A549 (cell line): ENCODE measurements around the gene RABGAP1L. TPM values are rescaled to one million over a fixed set of nuclear protein-coding genes. Genes with fewer than 3 reads are reported as not detected.
A peak's percentile ranks its signal among the peaks of the same experiment; 100 is the strongest.

Experiments
- ATAC-seq, 2 experiments: fragments of 200-7000 bp in 1 of 2; fragments of >200 bp in 1 of 2; cut with Nextera tagmentation in 1 of 2; cut with Tn5 transposase in 1 of 2; 3 replicates each; pipeline versions ENCODE4 v1.8.0 to v1.9.1; 2018 to 2020; ENCODE audit warnings: mild to moderate bottlenecking in 1 of 2, moderate library complexity in 1 of 2
- CTCF ChIA-PET: fragments of 300-600 bp; sonication (Branson Sonifier 250); formaldehyde crosslinking; extraction: SDS; loops from one replicate; lab custom pipeline; 2021; ENCODE audit warnings: antibody characterized with exemption, inconsistent platforms; lab: Yijun Ruan, JAX
- POLR2A ChIA-PET: fragments of 350-600 bp; formaldehyde crosslinking; extraction: SDS; loops from one replicate; lab custom pipeline; 2021; ENCODE audit warnings: antibody characterized with exemption, inconsistent platforms; lab: Yijun Ruan, JAX
- DNase-seq, 2 experiments: peaks; one replicate each; pipeline versions ENCODE4 v3.0.0 to v3.0.0-alpha.2; 2011 to 2016; ENCODE audit warnings: low read depth in 1 of 2, low spot score in 1 of 2
- FAIRE-seq: peaks from 2 replicates; lab custom pipeline; 2011; peaks lifted over from hg19 to GRCh38; lab: Jason Lieb, UNC
- H3K27ac ChIP-seq, 2 experiments: fragments of >200 bp; sonication (Bioruptor Twin); formaldehyde crosslinking; 3 replicates each; pipeline ENCODE4 v1.5.1; 2016 to 2017
- H3K4me1 ChIP-seq: fragments of >200 bp; sonication (Bioruptor Twin); formaldehyde crosslinking; 3 replicates; pipeline ENCODE4 v1.6.1; 2016
- H3K4me2 ChIP-seq: fragments of >200 bp; sonication (Bioruptor Twin); formaldehyde crosslinking; 3 replicates; pipeline ENCODE4 v1.6.1; 2016
- H3K4me3 ChIP-seq: fragments of >200 bp; sonication (Bioruptor Twin); formaldehyde crosslinking; 3 replicates; pipeline ENCODE4 v1.5.1; 2016
- H3K9me3 ChIP-seq: fragments of >200 bp; sonication (Bioruptor Twin); formaldehyde crosslinking; 3 replicates; pipeline ENCODE4 v1.6.1; 2016
- ATOH8 ChIP-seq: fragments of 250-450 bp; sonication (Bioruptor Pico); IDR thresholded peaks from 2 replicates; pipeline ENCODE4 v1.5.0; 2020; ENCODE audit warnings: low read depth, mild to moderate bottlenecking, moderate library complexity
- BHLHE40 ChIP-seq: IDR thresholded peaks from 2 replicates; pipeline ENCODE4 v1.6.1; 2012; ENCODE audit warnings: low read depth, low read length, inconsistent platforms
- CBX2 ChIP-seq: fragments of 200-600 bp; sonication (generic); IDR thresholded peaks from 2 replicates; pipeline ENCODE4 v1.6.1; 2016; ENCODE audit warnings: low read depth, mild to moderate bottlenecking, borderline replicate concordance
- CBX8 ChIP-seq: fragments of 200-600 bp; sonication (generic); IDR thresholded peaks from 2 replicates; pipeline ENCODE4 v1.6.1; 2016
- CHD2 ChIP-seq: fragments of 150-350 bp; IDR thresholded peaks from 2 replicates; pipeline ENCODE4 v1.6.1; 2014; ENCODE audit warnings: low read length; ENCODE audit not compliant: partially characterized antibody
- E2F6 ChIP-seq: IDR thresholded peaks from 2 replicates; pipeline ENCODE4 v1.6.1; 2012; ENCODE audit warnings: low read depth, borderline replicate concordance
- ESRRA ChIP-seq: fragments of 150-350 bp; IDR thresholded peaks from 2 replicates; pipeline ENCODE4 v1.6.1; 2014; ENCODE audit warnings: mild to moderate bottlenecking, low read length, borderline replicate concordance
- FOSB ChIP-seq: fragments of 250-450 bp; sonication (Bioruptor Pico); IDR thresholded peaks from 2 replicates; pipeline ENCODE4 v1.5.0; 2020; ENCODE audit warnings: mild to moderate bottlenecking, moderate library complexity
- GATA3 ChIP-seq: IDR thresholded peaks from 2 replicates; pipeline ENCODE4 v1.6.1; 2012; ENCODE audit warnings: borderline replicate concordance
- HDAC2 ChIP-seq: fragments of 200-600 bp; sonication (generic); IDR thresholded peaks from 2 replicates; pipeline ENCODE4 v1.6.1; 2016
- HOXB5 ChIP-seq: fragments of 250-450 bp; sonication (Bioruptor Pico); IDR thresholded peaks from 2 replicates; pipeline ENCODE4 v1.5.0; 2020; ENCODE audit warnings: mild to moderate bottlenecking, moderate library complexity
- JUN ChIP-seq, 2 experiments: fragments of >200 bp; sonication (Bioruptor Twin); formaldehyde crosslinking; IDR thresholded peaks; 2 replicates in 1 of 2; 3 replicates in 1 of 2; pipeline ENCODE4 v1.6.1; 2016 to 2017
- MAFK ChIP-seq: fragments of 450-650 bp; IDR thresholded peaks from 2 replicates; pipeline ENCODE4 v1.6.1; 2014; ENCODE audit not compliant: partially characterized antibody
- MAX ChIP-seq: IDR thresholded peaks from 2 replicates; pipeline ENCODE4 v1.6.1; 2012
- MAZ ChIP-seq: fragments of 150-350 bp; IDR thresholded peaks from 2 replicates; pipeline ENCODE4 v1.6.1; 2014; ENCODE audit warnings: antibody characterized with exemption, low read depth, low read length, borderline replicate concordance
- MYC ChIP-seq: IDR thresholded peaks from 2 replicates; pipeline ENCODE4 v1.6.1; 2012; ENCODE audit warnings: mild to moderate bottlenecking, inconsistent platforms, low read length, improper control_type of control experiment, borderline replicate concordance
- NPAS2 ChIP-seq: fragments of 250-450 bp; sonication (Bioruptor Pico); IDR thresholded peaks from 2 replicates; pipeline ENCODE4 v1.8.0; 2022; ENCODE audit warnings: mild to moderate bottlenecking, moderate library complexity, borderline replicate concordance
- RAD21 ChIP-seq, 2 experiments: fragments of >200 bp in 1 of 2; sonication (Bioruptor Twin) in 1 of 2; formaldehyde crosslinking in 1 of 2; IDR thresholded peaks in 1 of 2; conservative IDR thresholded peaks in 1 of 2; 2 replicates in 1 of 2; 3 replicates in 1 of 2; pipeline ENCODE4 v1.6.1; 2012 to 2018; ENCODE audit warnings: inconsistent platforms in 1 of 2
- RARB ChIP-seq: fragments of 250-450 bp; sonication (Bioruptor Pico); IDR thresholded peaks from 2 replicates; pipeline ENCODE4 v1.8.0; 2021; ENCODE audit warnings: mild to moderate bottlenecking, moderate library complexity
- RFX5 ChIP-seq: fragments of 450-650 bp; IDR thresholded peaks from 2 replicates; pipeline ENCODE4 v1.7.1; 2014; ENCODE audit warnings: antibody characterized with exemption, mild to moderate bottlenecking, moderate library complexity
- SREBF2 ChIP-seq: fragments of 450-650 bp; IDR thresholded peaks from 2 replicates; pipeline ENCODE4 v1.6.1; 2014; ENCODE audit warnings: mild to moderate bottlenecking, moderate library complexity
- TFCP2L1 ChIP-seq: fragments of 250-450 bp; sonication (Bioruptor Pico); IDR thresholded peaks from 2 replicates; pipeline ENCODE4 v1.5.0; 2021; ENCODE audit warnings: mild to moderate bottlenecking
- TP53 ChIP-seq: fragments of 250-450 bp; sonication (Bioruptor Pico); IDR thresholded peaks from 2 replicates; pipeline ENCODE4 v1.5.0; 2021; ENCODE audit warnings: mild to moderate bottlenecking, moderate library complexity
- ZC3H11A ChIP-seq: fragments of 450-650 bp; IDR thresholded peaks from 2 replicates; pipeline ENCODE4 v1.6.1; 2014; ENCODE audit warnings: antibody characterized with exemption, mild to moderate bottlenecking
- ZFP36 ChIP-seq: fragments of 450-650 bp; IDR thresholded peaks from 2 replicates; pipeline ENCODE4 v1.6.1; 2014; ENCODE audit warnings: borderline replicate concordance; ENCODE audit not compliant: partially characterized antibody
- ZSCAN20 ChIP-seq: fragments of 250-450 bp; sonication (Bioruptor Pico); IDR thresholded peaks from 2 replicates; pipeline ENCODE4 v1.8.0; 2022; ENCODE audit warnings: mild to moderate bottlenecking, moderate library complexity
- WGBS: methylation state at CpG from one replicate; pipeline ENCODE4 v1.1.6; 2017; ENCODE audit errors: missing lambda C conversion rate; 5-methylcytosine and 5-hydroxymethylcytosine counted together
- polyA plus RNA-seq, 4 experiments: library from polyadenylated mRNA; depleted of rRNA in 3 of 4; stranded (reverse); fragments of >200 nt; fragmentation: RNase III in 1 of 4; extraction: RNeasy Plus Mini Kit Qiagen cat#74134 plus additional on column Dnase treatment in 1 of 4; gene quantifications; 2 replicates in 3 of 4; 3 replicates in 1 of 4; pipeline ENCODE4 v1.2.3, GENCODE V29; 2011 to 2017

The RABGAP1L gene
- polyA plus RNA-seq, 2 of the 4 experiments (the other 2 are of a cell fraction), result 8.2 to 18.6 TPM

- 79% methylated on average over 1 of the region's 1 CpG for WGBS
- peaks cover 4% of the 10 kb centered on the region; the same call in 1 of the 3 replicates for H3K9me3 ChIP-seq
- ChIA-PET CTCF (interaction anchor here (0.8 to 4.2 kb wide), 2 partner anchors 458 to 462 kb away, joined by 3 to 17 read pairs; no protein-coding TSS in a partner anchor), POLR2A (no interaction called here)
- H3K4me1 ChIP-seq, result no peaks in the 10 kb centered on the region
- no peak overlapping the region for H3K27ac ChIP-seq
- H3K4me2 ChIP-seq, result no peak overlapping the region
- FAIRE-seq, result no peak
- ATAC-seq, result no peak
- DNase-seq, result no peak
- no peak for TF ChIP-seq FOSB (CRISPR knock-in tag)
- no peak for TF ChIP-seq HOXB5 (CRISPR knock-in tag)
- TF ChIP-seq RAD21 (conservative IDR thresholded peaks at IDR 0.05 in 1 of 2, IDR thresholded peaks at IDR 0.05 in 1 of 2), result no peak
- TF ChIP-seq RFX5, result no peak
- no peak for TF ChIP-seq CBX8
- no peak for TF ChIP-seq RARB (CRISPR knock-in tag)
- no peak for TF ChIP-seq MAFK
- TF ChIP-seq CBX2, result no peak
- no peak for TF ChIP-seq ESRRA
- no peak for TF ChIP-seq GATA3
- TF ChIP-seq TP53 (CRISPR knock-in tag), result no peak
- no peak for TF ChIP-seq ATOH8
- no peak for TF ChIP-seq NPAS2 (CRISPR knock-in tag)
- no peak overlapping the region for H3K4me3 ChIP-seq
Observed at GRCh38 chr1:174720618-174721017, 561.3 kb downstream of the RABGAP1L start.

GRCh38 chr1:174721246-174721645, 561.9 kb downstream of the RABGAP1L start:
- no peak overlapping the region for H3K27ac ChIP-seq
- no peak overlapping the region for H3K4me2 ChIP-seq
- ChIA-PET CTCF (no interaction called here), POLR2A (no interaction called here)
- no peaks in the 10 kb centered on the region for H3K4me1 ChIP-seq
- 72% methylated on average over 2 of the region's 2 CpGs for WGBS
- H3K9me3 ChIP-seq, result peaks cover 4% of the 10 kb centered on the region; the same call in 1 of the 3 replicates
- TF ChIP-seq CHD2 (no peak), MAZ (no peak), RFX5 (no peak), MAX (no peak), E2F6 (no peak), ZSCAN20 (no peak), JUN (IDR thresholded peaks at IDR 0.05) (no peak), ZFP36 (no peak), BHLHE40 (no peak), SREBF2 (no peak), MYC (no peak), HDAC2 (no peak), ZC3H11A (no peak)
- H3K4me3 ChIP-seq, result no peak overlapping the region
- DNase-seq (no peak), FAIRE-seq (no peak), ATAC-seq (no peak)

- CTCF ChIA-PET, result interaction anchor here (2.4 kb wide), 1 partner anchor 462 kb away, joined by 10 read pairs; no protein-coding TSS in a partner anchor
- no peak for FAIRE-seq
- no peak overlapping the region for H3K4me3 ChIP-seq
- H3K9me3 ChIP-seq, result peaks cover 4% of the 10 kb centered on the region; the same call in 1 of the 3 replicates
- no peak overlapping the region for H3K27ac ChIP-seq
- TF ChIP-seq TFCP2L1, result no peak
- peak; percentile 81 for TF ChIP-seq MAFK
- TF ChIP-seq, all 56 proteins: peak for 1
- DNase-seq (no peak), ATAC-seq (no peak)
- no peak overlapping the region for H3K4me2 ChIP-seq
- POLR2A ChIA-PET, result no interaction called here
- no peaks in the 10 kb centered on the region for H3K4me1 ChIP-seq
Observed at GRCh38 chr1:174723816-174724215, 564.5 kb downstream of the RABGAP1L start.
